Testis (tissue), 2 donors: ENCODE measurements around the gene VILL.

Experiments used
- POLR2A ChIP-seq: fragments of 450-650 bp; IDR thresholded peaks from one replicate; pipeline ENCODE4 v1.6.1; 2017; ENCODE audit warnings: antibody characterized with exemption, mild to moderate bottlenecking, moderate library complexity
- TF ChIP-seq, protein P1 (sequence below), 3 experiments: fragments of 450-650 bp in 2 of 3; fragments of 200-600 bp in 1 of 3; sonication (generic) in 1 of 3; IDR thresholded peaks; one replicate each; pipeline ENCODE4 v1.5.1; 2016 to 2019; ENCODE audit warnings: antibody characterized with exemption in 3 of 3, mild to moderate bottlenecking in 2 of 3, moderate library complexity in 1 of 3

DNA sequence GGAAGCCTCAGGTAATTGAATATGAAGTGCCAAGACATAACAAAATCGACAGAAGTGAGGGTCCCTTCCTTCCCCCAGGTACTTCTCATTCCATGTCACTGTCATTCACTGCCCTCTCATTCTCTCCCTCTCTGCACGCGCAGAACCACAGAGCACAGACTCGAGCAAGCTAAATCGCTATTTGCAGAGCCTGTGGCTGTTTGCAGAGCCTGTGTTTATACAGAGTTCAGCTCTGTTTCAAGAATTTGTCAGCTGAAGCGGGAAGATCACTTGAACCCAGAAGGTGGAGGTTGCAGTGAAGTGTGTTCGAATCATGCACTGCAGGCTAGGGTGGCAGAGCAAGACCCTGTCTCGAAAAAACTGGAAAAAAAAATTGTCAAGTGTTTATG is 2.5 kb downstream of the VILL start:
- TF ChIP-seq, protein P1, sequence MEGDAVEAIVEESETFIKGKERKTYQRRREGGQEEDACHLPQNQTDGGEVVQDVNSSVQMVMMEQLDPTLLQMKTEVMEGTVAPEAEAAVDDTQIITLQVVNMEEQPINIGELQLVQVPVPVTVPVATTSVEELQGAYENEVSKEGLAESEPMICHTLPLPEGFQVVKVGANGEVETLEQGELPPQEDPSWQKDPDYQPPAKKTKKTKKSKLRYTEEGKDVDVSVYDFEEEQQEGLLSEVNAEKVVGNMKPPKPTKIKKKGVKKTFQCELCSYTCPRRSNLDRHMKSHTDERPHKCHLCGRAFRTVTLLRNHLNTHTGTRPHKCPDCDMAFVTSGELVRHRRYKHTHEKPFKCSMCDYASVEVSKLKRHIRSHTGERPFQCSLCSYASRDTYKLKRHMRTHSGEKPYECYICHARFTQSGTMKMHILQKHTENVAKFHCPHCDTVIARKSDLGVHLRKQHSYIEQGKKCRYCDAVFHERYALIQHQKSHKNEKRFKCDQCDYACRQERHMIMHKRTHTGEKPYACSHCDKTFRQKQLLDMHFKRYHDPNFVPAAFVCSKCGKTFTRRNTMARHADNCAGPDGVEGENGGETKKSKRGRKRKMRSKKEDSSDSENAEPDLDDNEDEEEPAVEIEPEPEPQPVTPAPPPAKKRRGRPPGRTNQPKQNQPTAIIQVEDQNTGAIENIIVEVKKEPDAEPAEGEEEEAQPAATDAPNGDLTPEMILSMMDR (IDR thresholded peaks at IDR 0.05): no peak
- TF ChIP-seq POLR2A: no peak
